Activated CD4-positive, alpha-beta T cell treated with anti-CD3 and anti-CD28 coated beads, Interleukin-2, amount 50 U/mL, for 16 hours (primary cell): ENCODE measurements around the gene SPPL2B.
"Not testable (repeated sequence)": the region's sequence is repeated elsewhere in the genome, so short reads cannot be mapped to it uniquely, and the experiment has no call there.

ENCODE experiments used
- DNase-seq: peaks from one replicate; pipeline ENCODE4 v3.0.0-alpha.2; 2020

Gene SPPL2B

DNA sequence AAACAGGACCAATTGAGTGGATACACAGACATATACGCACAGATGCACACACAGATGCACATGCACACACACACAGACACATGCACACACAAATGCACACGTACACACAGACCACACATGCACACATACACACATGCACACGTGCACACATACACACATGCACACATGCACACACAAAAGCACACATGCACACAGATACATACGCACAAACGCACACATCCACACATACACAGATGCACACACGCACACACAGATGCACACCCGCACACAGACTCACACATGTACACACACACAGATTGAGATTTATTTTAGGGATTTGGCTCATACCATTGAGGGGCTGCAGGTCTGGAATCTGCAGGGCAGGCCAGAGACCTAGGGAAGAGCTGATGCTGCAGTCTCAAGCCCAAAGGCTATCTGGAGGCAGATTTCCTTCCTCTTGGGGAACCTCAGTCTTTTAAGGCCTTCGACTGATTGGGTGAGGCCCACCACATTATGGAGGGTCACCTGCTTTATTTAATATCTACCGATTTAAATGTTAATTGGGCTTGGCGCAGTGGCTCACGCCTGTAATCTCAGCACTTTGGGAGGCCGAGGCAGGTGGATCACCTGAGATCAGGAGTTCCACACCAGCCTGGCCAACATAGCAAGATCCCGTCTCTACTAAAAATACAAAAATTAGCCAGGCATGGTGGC lies 54.2 kb downstream of the SPPL2B start:
- no peak for DNase-seq

- DNase-seq = no peak
Observed at GRCh38 chr19:2385053-2385721, 56.7 kb downstream of the SPPL2B start.

DNA sequence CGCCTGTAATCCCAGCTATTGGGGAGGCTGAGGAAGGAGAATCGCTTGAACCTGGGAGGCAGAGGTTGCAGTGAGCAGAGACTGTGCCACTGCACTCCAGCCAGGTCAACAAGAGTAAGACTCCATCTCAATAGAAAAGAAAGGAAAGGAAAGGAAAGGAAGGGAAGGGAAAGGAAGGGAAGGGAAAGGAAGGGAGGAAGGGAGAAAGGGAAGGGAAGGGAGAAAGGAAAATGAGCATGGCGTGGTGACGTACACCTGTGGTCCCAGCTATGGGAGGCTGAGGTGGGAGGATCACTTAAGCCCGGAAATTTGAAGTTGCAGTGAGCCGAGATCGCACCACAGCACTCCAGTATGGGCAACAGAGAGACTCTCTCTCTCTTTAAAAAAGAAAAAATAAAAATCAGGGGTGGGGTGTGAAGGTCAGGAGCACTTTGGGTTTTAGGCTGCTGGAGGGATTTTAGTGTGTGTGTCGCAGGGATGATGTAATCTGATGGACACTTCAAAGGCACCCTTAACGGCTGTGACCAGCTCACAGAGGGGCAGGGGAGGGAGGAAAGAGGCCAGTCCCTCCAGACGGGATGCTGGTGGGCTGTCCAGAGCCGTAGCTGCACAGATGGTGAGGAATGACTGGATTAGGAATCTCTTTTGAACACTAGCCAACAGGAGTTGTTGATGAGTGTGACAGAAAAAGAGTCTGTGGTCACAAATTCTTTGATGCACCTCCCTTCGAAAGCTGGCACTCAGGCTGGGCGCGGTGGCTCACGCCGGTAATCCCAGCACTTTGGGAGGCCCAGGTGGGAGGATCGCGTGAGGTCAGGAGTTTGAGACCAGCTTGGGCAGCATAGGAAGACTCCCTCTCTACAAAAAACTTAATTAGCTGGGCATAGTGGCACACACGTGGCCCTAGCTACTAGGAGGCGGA lies 59.1 kb downstream of the SPPL2B start:
- no peak for DNase-seq

DNA sequence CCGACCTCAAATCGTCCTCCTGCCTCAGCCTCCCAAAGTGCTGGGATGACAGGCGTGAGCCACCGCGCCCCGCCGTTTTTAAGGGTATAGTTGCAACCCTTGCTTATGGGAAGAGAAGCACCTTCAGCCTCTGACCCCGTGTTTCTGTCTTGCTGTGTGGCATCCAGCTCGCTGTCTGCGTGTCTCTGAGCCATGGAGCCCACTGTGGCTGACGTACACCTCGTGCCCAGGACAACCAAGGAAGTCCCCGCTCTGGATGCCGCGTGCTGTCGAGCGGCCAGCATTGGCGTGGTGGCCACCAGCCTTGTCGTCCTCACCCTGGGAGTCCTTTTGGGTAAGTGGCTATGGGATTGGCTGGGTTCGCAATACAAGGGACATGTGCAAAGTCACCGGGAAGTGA lies 61.1 kb downstream of the SPPL2B start:
- DNase-seq = no peak

DNA sequence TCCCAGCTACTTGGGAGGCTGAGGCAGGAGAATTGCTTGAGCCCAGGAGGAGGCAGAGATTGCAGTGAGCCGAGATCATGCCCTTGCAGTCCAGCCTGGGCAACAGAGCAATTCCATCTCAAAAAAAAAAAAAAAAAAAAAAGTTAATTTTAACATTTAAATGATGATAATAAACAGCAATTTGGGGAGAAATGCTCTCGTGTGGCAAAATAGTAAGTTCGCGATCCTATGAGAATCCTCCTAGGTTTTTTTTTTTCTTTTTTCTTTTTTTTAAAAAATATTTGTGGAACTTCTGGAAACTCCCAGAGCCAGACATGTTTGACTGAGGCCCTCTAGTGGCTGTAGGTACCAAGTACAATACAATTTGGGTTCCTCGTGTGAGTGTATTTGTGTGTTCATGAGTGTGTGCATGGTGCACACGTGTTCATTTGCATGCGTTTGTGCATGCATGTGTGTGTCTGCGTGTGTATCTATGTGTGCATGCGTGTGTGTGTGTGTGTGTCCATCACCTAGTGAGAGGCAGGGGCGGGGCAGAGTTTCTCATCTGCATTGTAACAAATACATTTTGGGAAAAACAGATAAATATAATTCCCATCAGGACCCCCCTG lies 62.7 kb downstream of the SPPL2B start:
- DNase-seq = peak; percentile 67

- no peak for DNase-seq
Observed at GRCh38 chr19:2392366-2392765, 63.9 kb downstream of the SPPL2B start.

- not testable (repeated sequence) for DNase-seq
Observed at GRCh38 chr19:2392899-2393298, 64.4 kb downstream of the SPPL2B start.

DNA sequence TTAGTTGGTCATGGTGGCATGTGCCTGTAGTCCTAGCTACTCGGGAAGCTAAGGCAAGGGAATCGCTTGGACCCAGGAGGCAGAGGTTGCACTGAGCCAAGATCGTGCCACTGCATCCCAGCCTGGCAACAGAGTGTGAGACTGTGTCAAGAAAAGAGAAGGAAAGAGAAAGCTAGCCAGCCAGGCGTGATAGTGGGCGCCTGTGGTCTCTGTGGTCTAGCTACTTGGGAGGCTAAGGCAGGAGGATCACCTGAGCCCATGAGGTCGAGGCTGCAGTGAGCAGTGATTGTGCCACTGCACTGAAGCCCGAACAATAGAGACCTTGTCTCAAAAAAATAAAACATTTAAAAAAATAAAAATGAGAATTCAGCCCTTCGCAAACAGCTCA lies 65.6 kb downstream of the SPPL2B start:
- no peak for DNase-seq

GRCh38 chr19:2394442-2395292 lies 66.2 kb downstream of the SPPL2B start:
- DNase-seq = no peak

GRCh38 chr19:2395293-2395829 lies 66.9 kb downstream of the SPPL2B start:
- not testable (repeated sequence) for DNase-seq

DNA sequence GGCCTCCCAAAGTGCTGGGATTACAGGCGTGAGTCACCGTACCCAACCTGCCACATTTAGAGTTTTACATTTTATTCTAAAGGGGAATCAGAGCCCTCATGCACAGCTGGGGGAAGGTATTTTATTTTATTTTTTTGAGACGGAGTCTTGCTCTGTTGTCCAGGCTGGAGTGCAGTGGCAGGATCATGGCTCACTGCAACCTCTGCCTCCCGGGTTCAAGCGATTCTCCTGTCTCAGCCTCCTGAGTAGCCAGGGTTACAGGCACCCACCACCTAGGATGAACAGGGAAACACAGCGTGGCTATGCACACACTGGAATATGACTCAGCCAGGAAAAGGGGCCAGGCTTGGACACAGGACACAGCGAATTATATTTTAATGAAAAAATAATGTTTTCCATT lies 68.7 kb downstream of the SPPL2B start:
- DNase-seq = not testable (repeated sequence)

DNA sequence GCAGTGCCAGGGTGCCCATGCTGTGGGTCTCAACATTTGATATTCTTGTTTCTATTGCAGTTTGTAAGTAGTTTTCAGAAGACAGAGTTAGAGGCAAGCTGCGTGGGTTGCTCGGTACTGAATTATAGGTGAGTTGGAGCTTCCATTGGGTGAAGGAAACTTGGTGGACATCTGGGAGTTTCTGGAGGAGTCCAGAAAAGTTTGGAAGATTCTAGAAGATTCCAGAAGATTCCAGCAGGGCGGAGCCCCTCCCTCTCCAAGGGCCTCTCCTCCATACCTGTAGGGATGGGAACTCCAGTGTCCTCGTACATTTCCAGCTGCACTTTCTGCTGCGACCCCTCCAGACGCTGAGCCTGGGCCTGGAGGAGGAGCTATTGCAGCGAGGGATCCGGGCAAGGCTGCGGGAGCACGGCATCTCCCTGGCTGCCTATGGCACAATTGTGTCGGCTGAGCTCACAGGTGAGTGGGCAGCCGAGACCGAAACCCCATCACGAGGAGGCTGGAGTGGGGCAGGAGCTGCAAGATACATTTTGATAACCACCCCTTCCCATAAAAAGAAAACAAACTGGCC lies 70.3 kb downstream of the SPPL2B start:
- DNase-seq = no peak

GRCh38 chr19:2399582-2399981 lies 71.1 kb downstream of the SPPL2B start:
- DNase-seq = no peak
